GM21381 (cell line): ENCODE results near the gene PHAX.
A peak's percentile ranks its signal among the peaks of the same experiment; 100 is the strongest.
"Not testable (repeated sequence)": the region's sequence is repeated elsewhere in the genome, so short reads cannot be mapped to it uniquely, and the experiment has no call there.

Source experiments
- ATAC-seq: cut with Tn5 transposase; IDR thresholded peaks from one replicate; pipeline ENCODE4 v1.9.1; 2021; ENCODE audit warnings: mild to moderate bottlenecking, moderate library complexity; ENCODE audit not compliant: unreplicated experiment

The PHAX gene

DNA sequence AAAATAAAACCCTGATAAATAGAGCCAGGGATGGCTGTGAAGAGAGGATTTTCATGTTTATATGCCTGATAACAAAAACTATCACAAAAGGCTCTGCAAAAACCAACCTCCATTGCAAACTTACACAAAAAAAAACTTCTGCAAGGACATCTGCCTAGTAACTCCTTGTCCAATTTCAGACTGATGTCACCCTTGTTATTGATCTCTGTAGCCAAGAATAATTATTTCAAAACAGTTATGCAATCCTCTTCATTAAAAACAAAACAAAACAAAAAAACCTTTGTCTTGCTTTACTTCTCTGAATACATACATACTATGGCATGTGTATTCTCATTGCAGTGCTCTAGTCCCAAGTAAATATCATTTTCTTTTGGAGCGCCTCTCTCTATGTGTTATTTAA, 49.7 kb downstream of the PHAX start:
- no peak for ATAC-seq

- ATAC-seq: no peak
Measured at GRCh38 chr5:126651013-126651577, 50.3 kb downstream of the PHAX start.

- no peak for ATAC-seq
Measured at GRCh38 chr5:126656401-126657007, 55.8 kb downstream of the PHAX start.

GRCh38 chr5:126658561-126658960, 57.8 kb downstream of the PHAX start:
- no peak for ATAC-seq

- peak; percentile 55 for ATAC-seq
Measured at GRCh38 chr5:126659805-126660482, 59.2 kb downstream of the PHAX start.

- no peak for ATAC-seq
Measured at GRCh38 chr5:126664586-126664985, 63.8 kb downstream of the PHAX start.

DNA sequence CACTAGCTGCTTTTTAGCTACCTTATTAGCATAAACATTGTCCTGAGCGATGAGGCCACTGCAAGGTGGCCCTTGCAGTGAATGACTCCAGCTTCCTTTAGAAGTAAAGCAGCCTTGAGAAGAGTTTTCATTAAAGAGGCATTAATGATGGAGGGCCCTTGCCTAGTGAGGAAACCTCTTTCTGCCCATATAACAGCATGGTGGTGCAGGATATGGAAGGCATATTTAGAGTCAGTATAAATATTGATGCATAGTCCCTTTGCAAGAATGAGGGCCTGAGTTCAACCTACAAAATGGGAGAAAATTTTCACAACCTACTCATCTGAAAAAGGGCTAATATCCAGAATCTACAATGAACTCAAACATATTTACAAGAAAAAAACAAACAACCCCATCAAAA, 69.4 kb downstream of the PHAX start:
- ATAC-seq: not testable (repeated sequence)

DNA sequence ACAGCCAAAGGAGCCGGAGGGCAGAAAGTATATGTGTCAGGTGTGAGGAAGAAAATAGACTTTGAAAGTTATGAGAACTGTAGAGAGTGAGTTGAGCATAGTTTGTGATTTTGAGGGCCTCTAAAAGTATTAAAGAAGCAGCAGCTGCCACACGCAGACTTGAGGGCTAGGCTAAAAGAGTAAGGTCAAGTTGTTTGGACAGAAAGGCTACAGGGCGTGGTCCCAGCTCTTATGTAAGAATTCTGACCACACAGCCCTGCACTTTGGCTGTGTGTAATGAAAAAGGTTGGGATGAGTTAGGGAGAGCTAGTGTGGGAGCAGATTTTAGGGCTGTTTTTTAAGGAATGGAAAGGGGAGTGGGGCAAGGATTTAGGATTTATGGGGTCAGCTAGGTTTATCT, 70.9 kb downstream of the PHAX start:
- ATAC-seq: not testable (repeated sequence)

- no peak for ATAC-seq
Measured at GRCh38 chr5:126673477-126673876, 72.7 kb downstream of the PHAX start.

GRCh38 chr5:126674145-126674544, 73.4 kb downstream of the PHAX start:
- ATAC-seq: no peak

- no peak for ATAC-seq
Measured at GRCh38 chr5:126675338-126675737, 74.6 kb downstream of the PHAX start.

DNA sequence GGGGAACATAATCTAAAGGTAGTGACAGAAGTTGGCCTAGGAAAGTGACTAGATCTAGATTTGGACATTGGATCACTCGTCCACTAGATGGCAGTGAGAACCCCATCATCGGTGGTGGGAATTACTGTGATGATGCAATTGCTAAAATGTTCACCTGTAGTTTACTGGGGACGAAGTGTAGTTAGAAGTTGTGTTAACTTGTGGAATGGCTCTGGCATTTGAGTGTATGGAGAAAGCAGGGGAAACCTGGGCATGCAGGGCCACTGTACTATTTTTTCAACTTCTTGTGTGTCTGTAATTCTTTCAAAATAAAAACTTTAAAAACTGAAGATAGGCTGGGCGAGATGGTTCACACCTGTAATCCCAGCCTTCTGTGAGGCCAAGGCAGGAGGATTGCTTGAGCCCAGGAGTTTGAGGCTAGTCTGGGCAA, 75.5 kb downstream of the PHAX start:
- peak; percentile 65 for ATAC-seq
